GM12878 (cell line): ENCODE data around the gene PTPMT1.

Experiments
- CEBPB ChIP-seq, 2 experiments: fragments of 150-350 bp in 1 of 2; IDR thresholded peaks; 2 replicates each; pipeline ENCODE4 v1.6.1; 2012 to 2014; ENCODE audit warnings: low read depth in 2 of 2, low read length in 2 of 2, borderline replicate concordance in 1 of 2, inconsistent platforms in 1 of 2
- E4F1 ChIP-seq: fragments of 450-650 bp; IDR thresholded peaks from 2 replicates; pipeline ENCODE4 v1.6.1; 2018; ENCODE audit warnings: borderline replicate concordance, mild to moderate bottlenecking; ENCODE audit not compliant: partially characterized antibody
- FOXK2 ChIP-seq: fragments of 450-650 bp; IDR thresholded peaks from 2 replicates; pipeline ENCODE4 v1.6.1; 2017; ENCODE audit warnings: mild to moderate bottlenecking, moderate library complexity
- GABPA ChIP-seq: IDR thresholded peaks from 2 replicates; pipeline ENCODE4 v1.6.1; 2014; ENCODE audit warnings: antibody characterized with exemption, low read depth, mild to moderate bottlenecking, inconsistent platforms
- HDAC6 ChIP-seq: fragments of 200-600 bp; sonication (generic); IDR thresholded peaks from one replicate; pipeline ENCODE4 v1.8.0; 2017; ENCODE audit warnings: antibody characterized with exemption; ENCODE audit not compliant: unreplicated experiment
- MYC ChIP-seq: IDR thresholded peaks from 2 replicates; pipeline ENCODE4 v1.6.1; 2011; ENCODE audit warnings: mild to moderate bottlenecking, low read length, moderate library complexity, inconsistent platforms; ENCODE audit not compliant: insufficient read depth, insufficient replicate concordance, insufficient read length, severe bottlenecking
- POLR2A ChIP-seq: IDR thresholded peaks from 2 replicates; pipeline ENCODE4 v1.6.1; 2011; ENCODE audit warnings: low read depth, mild to moderate bottlenecking, low read length
- ZNF217 ChIP-seq: fragments of 450-650 bp; IDR thresholded peaks from 2 replicates; pipeline ENCODE4 v1.6.1; 2017; ENCODE audit warnings: antibody characterized with exemption, mild to moderate bottlenecking
- TF ChIP-seq, protein P1 (sequence below): IDR thresholded peaks from 2 replicates; pipeline ENCODE4 v1.6.1; 2012; ENCODE audit warnings: low read length, inconsistent platforms

GRCh38 chr11:47552056-47552565 is 13.3 kb upstream of the PTPMT1 start:
- TF ChIP-seq HDAC6: no peak
- TF ChIP-seq ZNF217: no peak
- no peak for TF ChIP-seq GABPA
- no peak for TF ChIP-seq MYC
- TF ChIP-seq CEBPB (IDR thresholded peaks at IDR 0.05; ENCODE audit: borderline replicate concordance in 1 of 2, low read depth in 2 of 2, low read length in 2 of 2): no peak
- TF ChIP-seq E4F1: no peak
- no peak for TF ChIP-seq FOXK2
- TF ChIP-seq POLR2A: no peak
- TF ChIP-seq, protein P1, sequence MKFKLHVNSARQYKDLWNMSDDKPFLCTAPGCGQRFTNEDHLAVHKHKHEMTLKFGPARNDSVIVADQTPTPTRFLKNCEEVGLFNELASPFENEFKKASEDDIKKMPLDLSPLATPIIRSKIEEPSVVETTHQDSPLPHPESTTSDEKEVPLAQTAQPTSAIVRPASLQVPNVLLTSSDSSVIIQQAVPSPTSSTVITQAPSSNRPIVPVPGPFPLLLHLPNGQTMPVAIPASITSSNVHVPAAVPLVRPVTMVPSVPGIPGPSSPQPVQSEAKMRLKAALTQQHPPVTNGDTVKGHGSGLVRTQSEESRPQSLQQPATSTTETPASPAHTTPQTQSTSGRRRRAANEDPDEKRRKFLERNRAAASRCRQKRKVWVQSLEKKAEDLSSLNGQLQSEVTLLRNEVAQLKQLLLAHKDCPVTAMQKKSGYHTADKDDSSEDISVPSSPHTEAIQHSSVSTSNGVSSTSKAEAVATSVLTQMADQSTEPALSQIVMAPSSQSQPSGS: no peak
